OCI-M2 (cell line): ENCODE results near the gene THPO.

Experiments used
- DNase-seq: peaks from one replicate; lab custom pipeline; 2025; ENCODE audit not compliant: unreplicated experiment; lab: John Stamatoyannopoulos, UW

THPO gene

DNA sequence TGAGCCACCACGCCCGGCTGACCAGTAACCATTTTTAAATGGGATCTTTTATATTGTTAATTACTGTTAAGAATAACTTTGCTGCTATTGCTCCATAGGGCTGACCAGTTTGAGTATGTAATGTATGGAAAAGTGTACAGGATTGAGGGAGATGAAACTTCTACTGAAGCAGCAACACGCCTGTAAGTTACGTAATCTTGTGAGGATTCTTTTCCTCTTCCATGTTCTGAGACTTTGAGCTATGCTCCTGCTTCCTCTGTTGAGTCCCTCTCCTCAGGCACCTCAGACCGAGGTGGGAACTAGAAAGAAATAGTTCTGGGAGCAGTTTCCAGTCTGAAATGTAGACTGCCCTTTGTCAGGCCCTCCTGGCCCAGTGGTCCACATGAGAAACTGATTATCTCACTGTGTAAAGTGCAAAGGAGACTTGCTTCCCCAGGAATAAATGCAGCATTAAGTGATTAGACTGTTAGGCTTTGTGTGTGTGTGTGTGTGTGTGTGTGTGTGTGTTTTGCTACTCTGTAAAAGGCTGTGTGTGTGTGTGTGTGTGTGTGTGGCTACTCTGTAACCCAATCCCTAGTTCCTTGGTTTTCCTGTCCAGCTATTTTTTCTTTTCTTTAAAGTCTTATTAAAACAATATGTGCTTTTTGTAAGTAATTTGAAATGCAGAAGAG lies 11.3 kb downstream of the THPO start:
- no peak for DNase-seq

DNA sequence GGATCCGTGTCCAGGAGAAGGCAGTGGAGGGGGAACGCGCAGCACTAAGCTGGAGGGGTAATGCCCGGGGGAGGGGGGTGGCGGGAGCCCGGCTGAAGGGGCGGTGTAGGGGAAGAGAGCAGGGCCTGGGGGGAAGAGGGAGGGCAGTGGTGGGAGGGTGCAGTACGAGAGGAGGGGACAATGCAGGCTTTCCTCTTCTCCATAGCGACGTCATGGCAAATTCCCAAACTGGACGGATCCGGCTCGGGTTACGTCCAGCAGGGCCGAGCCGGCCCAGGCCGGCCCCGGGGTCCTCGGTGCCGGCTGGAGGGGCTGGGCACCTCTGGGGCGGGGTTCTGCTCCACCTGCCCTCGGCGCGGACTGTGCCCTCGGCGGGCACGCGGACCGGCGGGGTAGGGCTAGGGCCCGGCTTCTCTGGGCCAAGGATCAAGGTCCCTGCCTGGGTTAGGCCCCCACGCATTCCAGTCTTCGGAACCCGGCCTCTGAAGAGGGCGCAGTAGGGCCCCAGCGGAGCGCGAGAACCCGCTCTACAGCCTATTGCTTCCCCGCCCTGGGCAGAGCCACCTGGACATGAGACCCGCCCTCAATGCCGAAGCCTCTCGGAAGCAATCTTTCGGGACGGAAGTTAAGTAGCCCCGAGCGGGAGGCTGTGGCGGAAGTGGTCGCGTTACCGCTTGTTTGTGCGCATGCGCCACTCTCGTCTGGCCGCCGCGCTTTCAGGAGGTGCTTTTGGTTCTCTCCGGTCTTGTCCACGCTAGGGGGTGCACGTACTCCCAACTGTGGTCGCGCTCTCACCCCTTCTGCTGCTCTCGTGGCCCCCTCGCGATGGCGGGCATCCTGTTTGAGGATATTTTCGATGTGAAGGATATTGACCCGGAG lies 15.1 kb downstream of the THPO start:
- peak; percentile 78 for DNase-seq

DNA sequence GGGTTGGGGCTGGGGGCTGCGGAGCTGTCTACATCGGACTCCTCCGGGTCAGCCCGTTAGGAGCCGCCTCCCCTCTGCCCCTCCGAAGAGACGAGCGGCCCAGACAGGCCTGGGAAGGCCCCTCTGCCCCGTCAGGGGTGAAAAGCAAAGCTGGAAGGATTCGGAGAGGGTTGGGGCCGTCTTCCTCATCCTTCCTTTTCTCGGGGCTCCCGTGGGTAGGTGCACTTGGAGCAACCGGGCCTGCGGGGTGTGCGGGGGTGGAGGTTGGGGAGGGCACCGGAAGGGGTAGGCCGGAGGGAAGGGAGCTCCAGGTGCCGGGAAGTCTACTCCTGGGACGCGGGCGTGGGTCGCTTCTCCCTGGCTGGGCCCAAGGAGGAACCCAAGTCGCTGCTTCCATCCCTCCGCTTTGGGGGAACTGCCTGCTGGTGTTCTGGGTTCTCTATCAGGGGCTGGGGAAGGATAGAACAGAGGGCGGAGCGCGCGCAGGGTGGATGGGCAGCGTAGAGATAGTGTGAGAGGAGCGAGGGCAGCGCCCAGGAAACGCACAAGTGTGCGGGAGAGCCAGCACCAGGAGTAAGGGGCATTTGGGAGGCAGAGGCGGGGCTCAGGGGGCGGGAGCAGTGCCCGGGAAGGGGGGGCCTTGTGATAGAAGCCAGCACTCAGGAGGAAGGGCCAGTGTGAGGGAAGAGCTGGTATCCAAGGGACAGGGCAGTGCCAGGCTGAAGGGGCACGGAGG lies 15.9 kb downstream of the THPO start:
- no peak for DNase-seq

DNA sequence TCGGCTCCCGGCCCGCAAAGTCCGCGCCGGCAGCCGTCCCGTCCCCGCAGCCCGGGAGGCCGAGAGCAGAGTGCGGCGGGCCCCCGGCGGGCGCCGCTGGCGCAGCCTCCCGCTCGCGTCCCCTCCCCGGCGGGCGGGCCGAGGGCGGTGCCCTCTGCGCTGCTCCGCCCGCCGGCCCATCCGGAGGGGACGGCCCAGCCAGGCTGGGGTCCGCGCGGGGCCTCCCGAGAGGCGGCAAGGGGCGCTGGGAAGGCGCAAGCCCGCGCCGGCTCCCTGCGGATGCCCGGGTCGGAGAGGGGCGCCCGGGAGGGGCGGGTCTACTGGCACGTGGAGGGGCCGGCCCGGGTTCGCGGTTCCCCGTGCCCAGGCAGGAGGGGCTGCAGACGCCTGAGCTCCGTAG lies 16.5 kb downstream of the THPO start, which contains the start of the genes CLCN2 and POLR2H:
CLCN2 (minus strand) TSS at position 74 of the 400 bp plus-strand sequence. CDS start 126 bp downstream, outside the sequence.
POLR2H (plus strand) TSS at position 179 of the 400 bp plus-strand sequence. CDS start 1,783 bp downstream, outside the sequence.
- DNase-seq: no peak

DNA sequence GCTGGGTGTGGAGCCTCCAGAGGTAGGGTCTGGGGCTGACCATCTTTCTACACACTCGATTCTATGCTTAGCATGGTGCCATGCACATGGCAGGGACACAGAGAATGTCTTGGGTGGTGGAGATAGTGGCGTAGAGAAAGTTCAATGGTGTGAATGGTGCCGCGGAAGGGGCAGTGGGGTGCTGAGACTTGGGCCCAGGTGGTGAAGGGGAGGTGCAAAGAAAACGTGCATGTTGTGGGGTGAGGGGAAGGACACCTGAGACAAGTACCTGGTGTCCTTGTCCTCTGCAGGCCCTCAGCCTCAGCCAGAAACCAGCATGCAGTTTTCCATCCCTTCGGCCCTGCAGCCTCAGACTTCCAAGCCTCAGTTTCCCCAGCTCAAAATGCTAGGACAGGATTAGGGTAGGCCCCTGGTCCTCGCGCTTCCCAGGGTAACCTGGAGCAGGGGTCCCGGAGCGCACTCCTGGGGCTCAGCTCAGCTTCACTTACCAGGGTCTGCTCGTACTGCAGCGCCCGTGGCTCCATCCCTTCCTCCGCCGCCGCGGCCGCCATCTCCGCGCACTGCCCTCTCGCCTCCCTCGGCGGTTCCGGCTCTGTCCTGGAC lies 17.0 kb downstream of the THPO start:
- DNase-seq: no peak

DNA sequence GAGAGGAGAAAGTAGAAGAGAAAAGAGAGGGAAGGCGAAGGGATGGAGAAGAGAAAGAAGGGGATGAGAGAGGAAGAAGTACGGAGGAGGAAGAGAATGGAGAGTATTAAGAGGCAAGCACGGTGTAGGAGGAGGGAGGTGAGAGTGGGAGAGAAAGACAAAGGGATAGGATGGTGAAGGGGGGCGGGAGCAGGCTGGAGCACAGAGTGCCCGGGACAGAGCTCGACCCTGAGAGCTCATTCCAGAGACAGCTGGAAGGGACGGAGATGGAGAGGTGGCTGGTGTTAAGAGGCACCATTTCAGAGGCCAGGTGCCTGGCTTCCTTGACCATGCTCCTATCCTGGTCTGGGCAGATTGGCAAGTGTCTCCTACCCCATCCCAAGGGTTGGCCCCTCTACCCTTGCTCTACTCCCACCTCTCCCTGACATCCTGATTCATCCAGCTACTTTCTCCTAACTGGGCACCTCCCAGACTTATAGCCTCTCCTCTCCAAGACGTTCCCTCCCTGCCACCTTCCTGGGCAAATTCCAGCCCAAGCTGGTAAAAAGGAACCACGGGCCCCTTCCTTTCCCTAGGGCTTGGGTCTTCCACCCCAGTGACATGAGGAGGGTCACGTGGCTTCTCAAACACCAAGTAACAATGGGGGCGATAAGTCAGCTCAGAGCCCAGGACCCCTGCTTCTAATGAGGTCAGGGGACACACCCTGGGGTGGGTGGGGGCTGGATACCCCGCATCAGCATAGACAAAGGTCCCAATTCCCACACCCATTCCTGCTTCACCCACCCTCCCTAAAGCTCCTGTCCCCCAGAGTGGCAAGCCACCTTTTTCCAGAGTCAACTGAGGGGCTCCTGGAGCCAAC lies 17.7 kb downstream of the THPO start:
- DNase-seq: no peak

DNA sequence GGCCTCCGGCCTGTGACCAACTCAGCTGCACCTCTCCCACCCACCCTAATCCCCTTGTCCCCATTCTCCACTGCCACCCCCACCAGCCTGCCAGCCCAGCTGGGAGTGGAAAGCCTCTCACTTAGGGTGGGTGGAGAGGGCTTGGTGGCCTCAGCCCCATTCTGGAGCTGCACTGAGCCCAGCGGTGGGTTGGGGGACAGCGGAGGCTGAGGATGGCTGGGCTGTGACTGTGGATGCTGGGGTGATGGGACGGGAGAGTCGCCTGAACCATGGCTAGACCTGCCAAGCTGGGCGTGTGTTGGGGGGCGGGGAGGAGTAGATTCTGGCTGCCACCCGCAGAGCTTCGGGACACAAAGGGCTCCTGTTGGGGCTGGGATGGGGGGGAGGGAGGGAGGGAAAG lies 18.4 kb downstream of the THPO start:
- DNase-seq: no peak

DNA sequence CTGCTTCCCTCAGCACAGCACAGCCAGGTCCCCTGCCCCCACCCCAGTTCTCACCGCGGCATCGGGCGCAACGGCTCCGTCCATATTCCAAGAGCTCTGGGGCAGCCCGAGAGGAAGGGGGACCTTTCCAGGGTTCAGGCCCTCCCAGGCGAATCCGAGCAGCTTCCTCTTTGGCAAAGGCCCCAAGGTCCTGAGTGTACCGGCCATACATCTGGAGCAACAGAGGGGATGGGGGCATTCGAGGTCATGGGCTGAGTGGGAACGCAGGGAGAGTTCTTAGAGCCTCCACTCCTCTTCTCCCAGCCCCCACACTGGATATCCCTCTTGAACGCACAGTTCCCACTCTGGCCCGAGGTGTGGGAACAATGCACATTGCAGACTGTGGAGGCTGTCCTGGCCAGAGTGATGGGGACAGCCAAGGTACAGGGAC lies 19.1 kb downstream of the THPO start:
- no peak for DNase-seq

DNA sequence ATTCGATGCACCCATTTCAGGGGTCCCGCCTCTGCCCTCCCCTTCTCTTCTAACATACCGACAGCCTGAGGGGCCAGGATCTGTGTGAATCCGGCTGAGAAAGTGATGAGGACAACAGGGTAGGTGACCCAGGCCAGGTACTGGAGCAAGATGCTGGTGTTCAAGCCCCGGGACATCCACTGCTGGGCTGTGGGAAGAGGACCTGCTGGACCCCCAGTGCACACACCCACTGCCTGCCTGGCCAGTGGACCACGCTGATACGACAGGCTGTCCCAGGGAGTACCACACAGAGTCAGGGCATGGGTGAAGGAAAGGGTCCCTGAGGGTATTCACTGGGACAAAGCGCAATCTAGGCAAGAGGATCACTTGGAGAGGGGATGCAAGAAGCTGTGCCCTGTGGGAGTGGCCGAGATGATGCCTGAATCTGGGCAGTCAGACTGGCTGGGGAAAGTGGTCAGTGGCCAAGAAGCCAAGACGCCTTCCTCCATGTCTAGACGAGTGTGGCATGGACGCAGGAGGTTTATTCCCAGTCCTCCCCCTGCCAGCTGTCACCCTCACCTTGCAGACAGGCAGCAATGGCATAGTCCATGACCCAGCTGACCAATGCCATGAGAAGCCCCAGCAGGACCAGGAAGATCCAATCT lies 19.8 kb downstream of the THPO start:
- DNase-seq: no peak

DNA sequence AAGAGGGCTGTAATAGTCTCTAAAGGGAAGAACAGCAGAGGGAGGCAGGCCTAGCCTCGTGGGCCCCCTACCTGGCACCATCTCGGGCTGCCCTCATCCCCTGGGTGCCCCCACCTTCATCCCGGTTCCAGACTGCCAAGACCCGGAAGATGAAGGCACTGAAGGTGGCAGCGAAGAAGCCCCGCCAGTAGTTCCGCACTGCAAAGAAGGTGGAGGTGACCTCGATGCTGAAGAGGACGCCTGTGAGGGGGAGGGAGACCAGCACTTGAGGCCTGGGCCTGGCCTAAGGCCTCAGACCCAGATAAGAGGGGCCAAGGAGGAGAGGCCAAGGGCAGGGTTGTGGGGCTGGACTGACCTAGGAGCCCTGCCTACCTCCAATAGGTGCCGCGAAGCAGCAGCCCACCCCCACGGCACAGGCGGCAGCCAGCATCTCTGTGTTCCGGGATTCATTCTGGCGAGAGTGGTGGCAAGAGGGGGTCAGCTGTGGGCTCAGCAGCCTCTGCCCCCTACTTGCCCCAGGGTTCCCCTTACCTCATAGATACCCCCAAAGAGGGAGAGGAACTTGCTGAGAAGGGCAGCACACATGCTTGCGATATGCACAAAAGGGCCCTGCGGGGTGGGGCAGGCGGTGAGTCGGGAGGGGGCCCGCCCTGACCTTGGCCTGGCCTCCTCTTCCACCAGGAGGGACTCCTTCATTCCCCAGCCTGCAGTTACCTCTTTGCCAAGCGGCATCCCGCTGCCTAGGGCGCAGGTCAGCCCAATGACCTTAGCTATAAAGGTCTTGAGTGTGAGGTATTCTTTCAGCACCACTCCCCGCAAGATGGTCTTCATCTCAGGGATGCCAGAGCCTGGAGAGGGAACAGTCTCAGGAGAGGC lies 20.5 kb downstream of the THPO start:
- no peak for DNase-seq

DNA sequence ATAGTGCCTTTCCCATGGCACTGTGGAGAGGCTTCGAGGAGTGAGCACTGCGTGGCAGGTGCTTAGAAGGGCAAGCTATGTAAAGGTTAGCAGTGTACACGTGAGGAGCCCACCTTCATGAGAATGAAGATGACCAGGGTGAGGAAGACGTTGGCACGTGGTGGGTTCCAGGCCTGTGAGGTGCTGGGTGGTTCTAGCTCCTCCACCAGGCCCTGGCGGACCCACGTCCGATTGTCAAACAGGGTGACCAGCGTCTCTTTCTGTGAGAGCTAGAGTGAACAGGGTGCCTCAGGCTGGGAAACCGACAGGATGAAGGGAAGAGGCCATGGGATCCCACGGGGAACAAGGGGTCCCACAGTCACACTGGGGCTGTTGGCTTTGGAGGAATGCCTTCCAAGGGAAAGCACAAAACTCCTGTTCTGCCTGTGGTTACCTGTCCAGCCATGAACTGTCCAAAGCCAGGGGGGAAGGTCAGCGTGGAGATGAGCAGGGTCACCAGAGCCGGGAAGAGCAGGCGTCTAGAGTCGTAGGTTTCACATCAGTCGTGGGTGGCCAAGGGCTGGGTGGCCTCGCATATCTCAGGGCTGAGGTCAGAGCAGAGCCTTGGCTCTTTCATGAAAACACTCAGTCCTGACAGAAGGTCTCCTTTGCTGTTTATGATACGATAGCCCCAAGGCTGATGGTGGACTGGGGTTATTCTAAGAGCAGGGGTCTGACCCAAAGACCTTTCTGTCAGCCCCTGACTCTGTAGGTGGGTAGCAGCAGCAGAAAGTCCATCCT lies 22.6 kb downstream of the THPO start:
- no peak for DNase-seq

DNA sequence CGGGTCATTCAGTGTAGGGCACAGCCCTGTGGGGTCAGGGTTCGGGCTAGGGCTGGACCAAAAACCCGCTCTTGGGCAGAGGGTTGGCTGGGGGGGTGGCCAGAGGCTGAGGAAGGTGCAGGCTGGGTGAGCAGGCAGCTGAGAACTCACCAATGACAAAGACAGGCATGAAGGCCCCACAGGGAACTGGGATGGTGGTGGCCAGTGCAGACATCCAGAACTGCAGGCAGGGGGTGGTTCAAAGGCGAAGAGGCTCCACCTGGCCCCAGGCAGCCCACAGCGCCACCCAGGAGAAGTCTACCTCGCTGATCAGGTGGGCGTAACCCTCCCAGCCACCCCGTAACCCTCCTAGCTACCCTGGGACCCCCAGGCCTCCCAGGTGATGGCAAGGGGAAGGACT lies 23.3 kb downstream of the THPO start:
- no peak for DNase-seq

DNA sequence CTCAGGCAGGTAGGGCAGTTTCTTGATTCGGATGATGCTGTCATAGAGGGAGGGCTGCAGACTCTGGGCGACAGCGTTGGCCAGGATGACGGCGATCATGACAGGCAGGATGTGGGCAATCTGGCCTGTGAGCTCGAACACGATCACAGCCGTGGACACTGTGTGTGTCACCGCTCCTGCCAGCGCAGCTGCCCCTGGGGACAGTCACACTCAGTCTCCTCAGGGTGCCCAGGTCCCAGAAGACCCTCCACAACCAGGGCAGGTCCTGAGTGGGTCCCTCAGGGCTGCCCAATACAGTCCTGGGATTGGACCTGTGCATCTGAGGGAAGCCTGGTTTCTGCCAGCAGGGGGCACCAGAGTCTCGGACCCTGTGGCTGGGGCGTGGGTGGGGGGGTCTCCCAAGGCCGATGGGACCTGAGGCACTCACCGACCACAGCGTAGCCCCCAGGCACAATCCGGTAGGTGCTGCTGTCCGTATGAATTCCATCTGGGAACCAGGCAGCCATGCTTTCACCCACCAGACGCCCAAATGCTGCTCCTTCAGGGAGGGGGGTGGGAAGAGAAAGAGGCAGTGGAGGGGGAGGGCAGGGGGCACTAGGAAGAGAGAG lies 23.8 kb downstream of the THPO start:
- no peak for DNase-seq

DNA sequence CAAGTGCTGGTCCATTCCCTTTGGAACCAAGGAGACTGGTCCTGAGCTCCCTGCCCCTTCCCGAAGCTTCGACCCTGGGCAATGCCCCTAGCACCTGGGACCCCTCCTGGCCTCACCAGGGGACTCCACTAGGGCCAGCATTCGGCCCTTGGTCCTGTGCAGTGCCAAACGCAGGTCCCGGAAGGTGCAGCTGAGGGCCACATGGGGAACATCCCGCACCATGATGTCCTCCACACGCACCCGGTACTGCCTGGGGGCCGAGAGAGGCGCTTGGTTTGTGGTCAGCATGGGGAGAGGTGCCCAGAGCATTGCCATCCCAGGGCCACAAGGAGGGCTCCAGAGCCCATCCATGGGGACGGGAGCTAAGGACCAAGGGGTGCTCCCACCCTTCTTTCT lies 24.5 kb downstream of the THPO start:
- DNase-seq: no peak

DNA sequence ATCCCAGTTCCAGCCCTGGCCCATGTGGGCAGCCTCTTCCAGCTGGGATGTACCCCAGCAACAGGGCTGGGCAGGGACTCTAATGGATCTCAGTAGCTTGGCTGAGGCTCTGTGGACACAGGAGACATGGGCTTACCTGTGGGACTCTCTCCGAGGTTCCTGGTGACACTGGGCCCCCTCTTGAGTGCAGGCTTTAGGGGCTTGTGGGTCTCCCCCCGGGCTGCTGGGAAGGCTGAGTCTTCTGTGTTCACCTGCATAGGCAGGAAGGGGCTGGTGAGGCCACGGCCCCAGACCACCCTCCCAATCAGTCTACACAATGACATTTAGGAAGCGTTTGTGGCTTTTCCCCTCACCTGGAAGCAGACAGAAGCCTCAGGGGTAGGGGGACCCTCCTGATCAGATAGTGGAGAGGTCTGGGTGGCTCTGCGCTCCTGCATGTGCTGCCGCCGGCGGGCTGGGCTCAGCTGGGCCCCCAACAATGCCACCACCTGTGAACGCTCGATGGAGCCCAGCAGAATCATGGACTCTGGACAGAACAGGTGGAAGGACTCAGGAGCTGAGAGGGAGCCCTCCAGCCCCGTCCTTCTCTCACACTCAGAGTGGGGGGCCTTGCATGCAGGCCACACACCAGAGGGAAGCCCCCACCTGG lies 25.0 kb downstream of the THPO start:
- no peak for DNase-seq

DNA sequence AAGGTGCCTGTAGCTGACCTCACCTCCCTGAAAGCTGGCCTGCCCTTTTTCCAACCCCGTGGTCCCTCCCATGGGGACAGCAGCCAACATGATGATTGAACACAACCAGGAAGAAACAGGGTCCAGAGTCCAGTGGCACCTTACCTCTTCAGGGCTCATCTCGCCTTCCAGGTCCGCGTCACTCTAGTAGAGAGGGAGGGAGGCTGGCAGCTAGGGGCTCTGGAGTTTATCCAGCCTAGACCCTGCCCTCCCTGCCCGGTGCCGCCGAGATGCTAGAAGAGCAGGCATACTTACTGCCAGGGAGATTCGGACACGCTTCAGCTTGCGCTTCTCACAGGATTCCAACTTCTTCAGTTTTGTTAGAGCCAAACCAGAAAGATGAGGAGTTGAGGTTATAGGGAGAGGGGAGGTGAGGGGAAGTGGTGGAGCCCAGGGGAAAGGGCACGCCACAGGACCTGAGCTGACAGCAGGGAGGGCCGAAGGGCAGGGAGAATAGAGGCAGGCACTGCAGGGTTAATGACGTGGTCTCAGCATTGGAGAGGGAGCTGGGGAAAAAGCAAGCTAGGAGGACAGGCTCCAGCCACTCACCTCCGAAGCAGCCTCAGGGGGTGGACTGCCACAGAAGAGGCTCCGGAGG lies 25.7 kb downstream of the THPO start:
- DNase-seq: no peak
